ENCODE results near the gene FAM241A. TPM values are rescaled to one million over a fixed set of nuclear protein-coding genes. Genes with fewer than 3 reads are reported as not detected.
A peak's percentile ranks its signal among the peaks of the same experiment; 100 is the strongest.
"Not testable (repeated sequence)": the region's sequence is repeated elsewhere in the genome, so short reads cannot be mapped to it uniquely, and the experiment has no call there.

Gene FAM241A
- 9.0 and 10.3 TPM in 2 replicates for total RNA-seq

DNA sequence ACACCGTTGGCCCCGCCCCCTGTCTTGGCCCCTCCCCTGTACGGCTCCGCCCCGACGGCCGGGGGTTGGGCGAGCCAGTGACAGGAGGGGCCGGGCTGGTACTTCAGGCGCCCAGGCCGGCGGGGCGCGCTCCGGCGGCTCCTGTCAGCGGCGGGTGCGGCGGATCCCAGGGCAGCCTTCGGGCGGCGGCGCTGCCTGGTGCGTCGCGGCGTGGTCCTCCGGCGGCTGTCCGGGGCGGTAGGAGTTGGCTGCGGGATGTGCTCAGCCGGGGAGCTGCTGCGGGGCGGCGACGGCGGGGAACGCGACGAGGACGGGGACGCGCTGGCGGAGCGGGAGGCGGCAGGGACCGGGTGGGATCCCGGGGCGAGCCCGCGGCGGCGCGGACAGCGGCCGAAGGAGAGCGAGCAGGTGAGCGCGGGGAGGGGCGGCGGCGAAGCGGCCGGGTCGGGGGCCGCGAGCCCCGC lies at the start of gene FAM241A:
Gene FAM241A, plus strand, starts transcription at position 129 of the 464 bp plus-strand sequence. Its CDS starts 127 bp downstream, at position 256.
- DNase-seq (ENCODE audit: low read depth in 2 of 2): peak; percentile 46 to 86

DNA sequence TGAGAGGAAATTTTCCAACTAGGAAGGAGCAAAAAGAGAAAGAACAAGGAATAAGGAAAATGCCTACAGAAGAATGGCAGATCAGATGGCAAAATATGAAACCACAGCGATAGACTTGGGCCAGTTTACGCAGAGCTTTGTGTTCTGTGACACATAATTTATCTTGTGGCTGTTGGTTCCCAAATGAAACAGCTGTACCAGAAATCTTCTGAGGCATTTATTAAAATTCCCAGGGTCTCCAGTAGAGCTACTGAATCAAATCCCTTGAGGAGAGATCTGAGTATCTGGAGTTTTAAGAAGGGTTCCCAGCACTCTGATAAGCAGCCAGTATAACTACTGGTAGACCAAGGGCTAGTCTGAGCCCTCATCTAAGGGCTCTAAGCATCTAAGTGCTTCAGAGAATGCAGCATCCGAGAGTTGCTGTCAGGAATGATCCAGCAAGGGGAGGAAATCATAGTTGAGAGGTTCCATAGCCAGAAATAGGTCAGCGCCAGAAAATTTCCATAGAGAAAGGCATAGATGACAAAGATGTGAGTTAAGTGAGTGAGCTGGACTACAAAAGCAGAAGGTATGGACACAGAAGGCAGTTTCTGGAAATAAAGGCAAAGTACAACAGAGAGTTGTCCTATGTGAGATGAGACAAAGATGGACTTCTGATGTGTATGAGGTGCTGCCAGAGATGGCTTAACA lies 46.3 kb upstream of the FAM241A start:
- no peak for DNase-seq (ENCODE audit: low read depth in 2 of 2)

GRCh38 chr4:112099701-112100297 lies 45.5 kb upstream of the FAM241A start:
- peak; percentile 67 to 72 for DNase-seq (ENCODE audit: low read depth in 2 of 2)

DNA sequence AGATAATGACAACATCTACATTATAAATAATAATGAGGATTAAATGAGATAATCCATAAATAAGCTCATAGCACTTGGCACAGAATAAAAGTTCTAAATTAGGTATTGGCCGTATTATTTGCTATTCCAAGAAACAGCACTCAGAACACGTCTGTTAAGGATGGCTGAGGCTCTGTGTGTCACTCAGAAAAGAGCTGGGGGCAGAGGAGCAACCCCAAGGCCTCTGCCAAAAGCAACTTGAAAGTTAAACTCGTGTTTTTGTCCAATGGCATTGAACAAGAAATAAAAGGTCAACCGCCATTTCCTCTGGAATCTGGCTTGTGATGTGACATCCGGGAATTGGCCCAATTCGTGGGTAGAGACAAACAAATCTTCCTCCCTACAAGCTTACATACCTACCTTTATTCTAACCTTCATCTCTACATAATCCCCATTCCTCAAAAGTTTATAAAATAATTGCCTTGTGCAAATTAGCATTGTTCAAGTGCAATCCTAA lies 42.3 kb upstream of the FAM241A start:
- DNase-seq (ENCODE audit: low read depth in 2 of 2): peak in 1 of 2 donors; percentile 58

DNA sequence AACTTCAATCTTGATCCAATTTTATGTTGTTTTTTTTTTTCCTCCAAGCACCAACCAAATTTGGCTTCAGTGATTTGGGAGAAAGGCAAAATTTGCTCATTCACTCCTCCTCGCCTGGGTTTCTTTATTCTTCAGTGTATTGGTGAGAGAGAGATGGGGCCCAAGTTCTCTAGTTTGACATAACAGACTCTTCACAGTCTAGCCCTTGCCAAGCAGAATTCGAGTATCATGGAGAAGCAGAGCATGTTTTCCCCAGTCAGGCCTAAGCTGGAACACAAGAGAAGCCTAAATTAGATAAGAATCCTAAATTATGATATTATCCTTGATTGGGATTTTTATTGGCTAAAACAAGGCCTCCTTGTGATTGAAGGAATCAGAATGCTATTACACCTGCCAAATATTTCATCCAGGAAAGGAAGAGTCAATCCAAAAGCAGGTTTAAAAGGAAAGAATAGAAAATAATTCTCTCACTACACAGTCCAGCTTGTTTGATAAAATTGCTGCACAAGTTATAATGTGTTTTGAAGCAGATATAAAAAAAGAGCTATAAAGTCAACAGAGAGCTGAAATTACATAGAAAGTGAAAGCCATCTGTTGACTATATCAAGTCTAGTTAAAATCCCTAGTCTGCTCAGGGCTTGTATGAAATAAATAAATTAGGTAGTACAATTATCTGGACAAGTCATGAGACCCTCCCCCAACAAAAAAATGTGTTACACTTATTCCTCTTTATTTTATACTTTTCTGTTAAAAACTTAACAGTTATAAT lies 39.9 kb upstream of the FAM241A start:
- no peak for DNase-seq (ENCODE audit: low read depth in 2 of 2)

DNA sequence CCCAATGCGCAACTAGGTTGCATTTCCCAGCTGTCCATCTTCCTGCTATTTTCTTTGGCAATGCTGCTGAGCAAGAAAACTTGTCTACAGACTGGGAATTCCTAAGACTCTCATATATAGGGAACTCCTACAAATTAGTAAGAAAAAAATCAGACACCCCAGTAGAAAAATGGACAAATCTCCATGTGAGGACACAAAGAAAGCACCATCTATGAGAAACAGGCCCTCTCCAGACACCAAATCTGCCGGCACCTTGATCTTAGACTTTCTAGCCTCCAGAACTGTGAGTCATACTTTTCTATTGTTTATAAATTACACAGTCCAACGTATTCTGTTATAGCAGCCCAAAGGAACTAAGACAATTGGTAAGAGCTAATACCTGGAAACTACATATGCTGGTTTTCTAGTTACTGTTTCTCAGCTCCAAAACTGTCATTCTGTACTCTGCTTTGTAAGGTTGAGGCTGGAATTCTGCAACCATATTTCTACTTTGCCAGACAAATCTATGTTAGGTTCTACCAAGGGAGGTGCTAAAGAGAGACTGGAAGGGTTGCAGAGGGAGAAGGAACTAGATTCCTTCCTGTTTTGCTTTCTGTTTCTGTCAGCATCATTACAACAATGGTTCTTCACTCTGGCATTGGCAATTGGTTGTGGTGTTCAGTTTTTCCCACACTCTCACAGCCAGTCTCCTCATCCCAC lies 35.7 kb upstream of the FAM241A start:
- peak; percentile 33 to 84 for DNase-seq (ENCODE audit: low read depth in 2 of 2)

DNA sequence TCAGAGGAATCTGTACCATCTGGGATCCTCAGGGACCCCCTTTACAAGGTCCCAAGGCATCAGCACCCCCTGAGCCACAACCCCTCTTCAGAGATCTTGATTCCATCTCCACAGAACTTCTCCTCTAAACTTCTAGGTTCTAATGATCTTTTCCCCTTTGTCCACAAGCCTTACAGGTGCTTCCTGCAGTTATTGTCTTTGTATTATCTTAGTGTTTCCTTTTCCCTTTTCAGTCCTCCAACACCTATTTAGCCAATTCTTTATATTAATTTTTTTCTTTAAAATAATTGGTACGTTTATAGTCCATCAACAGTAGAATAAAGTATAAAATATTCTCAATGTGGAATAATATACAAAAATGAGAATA lies 35.2 kb upstream of the FAM241A start:
- peak in 1 of 2 donors; percentile 63 for DNase-seq (ENCODE audit: low read depth in 2 of 2)

DNA sequence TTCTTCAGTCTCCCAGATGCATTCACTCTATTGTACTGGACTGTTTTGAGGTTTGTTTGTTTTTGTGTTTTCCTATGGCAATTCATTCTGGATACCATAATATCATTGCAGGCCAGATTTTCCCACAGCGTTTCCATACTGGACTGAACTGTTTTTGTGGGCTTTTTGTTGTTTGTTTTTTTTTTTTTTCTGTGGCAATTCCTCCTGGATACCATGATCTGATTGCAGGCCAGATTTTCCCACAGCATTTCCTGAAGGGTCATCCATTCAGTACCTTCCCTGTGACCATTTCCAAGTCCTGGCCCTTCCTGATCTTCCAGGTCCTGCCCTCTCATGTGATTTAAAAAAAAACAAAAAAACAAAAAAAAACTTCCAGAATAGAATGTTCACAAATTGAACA lies 33.9 kb upstream of the FAM241A start:
- peak; percentile 42 to 57 for DNase-seq (ENCODE audit: low read depth in 2 of 2)

DNA sequence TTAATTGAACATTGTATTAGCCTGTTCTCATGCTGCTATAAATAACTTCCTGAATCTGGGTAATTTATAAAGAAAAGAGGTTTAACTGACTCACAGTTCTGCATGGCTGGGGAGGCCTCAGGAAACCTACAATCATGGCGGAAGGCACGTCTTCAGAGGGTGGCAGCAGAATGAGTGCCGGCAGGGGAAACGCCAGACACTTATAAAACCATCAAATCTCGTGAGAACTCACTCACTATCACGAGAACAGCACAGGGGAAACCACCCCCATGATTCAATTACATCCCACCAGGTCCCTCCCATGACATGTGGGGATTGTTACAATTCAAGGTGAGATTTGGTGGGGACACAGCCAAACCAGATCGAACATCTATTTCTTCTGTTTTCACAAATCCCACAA lies 33.2 kb upstream of the FAM241A start:
- DNase-seq (ENCODE audit: low read depth in 2 of 2): not testable (repeated sequence)

- no peak for DNase-seq (ENCODE audit: low read depth in 2 of 2)
Measured at GRCh38 chr4:112112590-112113170, 32.6 kb upstream of the FAM241A start.

DNA sequence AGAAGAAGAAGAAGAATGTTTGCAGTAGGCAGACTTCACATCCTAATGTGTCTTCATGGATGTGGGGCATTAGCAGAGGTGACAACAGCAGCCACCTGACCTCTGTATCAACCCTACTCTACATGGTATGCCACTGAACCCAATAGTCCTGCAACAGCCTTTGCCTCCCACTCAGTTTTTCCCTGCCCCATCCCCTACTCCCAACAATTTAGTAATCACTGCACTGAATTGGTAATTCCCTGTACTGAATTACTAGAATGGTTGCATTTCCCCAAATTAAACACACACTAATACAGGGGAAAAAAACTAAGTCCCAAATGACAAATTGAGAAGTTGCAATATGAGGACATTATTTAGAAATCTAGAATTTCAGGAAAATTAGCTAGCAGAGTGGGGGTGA lies 31.4 kb upstream of the FAM241A start:
- no peak for DNase-seq (ENCODE audit: low read depth in 2 of 2)

DNA sequence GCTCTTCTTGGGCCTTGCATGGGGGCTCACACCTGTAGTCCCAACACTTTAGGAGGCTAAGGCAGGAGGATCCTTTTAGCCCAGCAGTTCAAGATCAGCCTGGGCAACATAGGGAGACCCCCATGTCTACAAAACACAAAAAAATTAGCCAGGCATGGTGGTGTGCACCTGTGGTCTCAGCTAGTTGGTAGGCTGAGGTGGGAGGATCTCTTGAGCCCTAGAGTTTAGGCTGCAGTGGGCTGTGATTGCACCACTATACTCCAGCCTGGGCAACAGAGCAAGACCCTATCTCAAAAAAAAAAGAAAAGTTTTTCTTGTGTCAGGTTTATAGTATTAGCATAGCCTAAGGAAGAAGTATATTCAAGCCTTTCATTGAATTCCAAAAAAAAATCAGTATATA lies 30.8 kb upstream of the FAM241A start:
- no peak for DNase-seq (ENCODE audit: low read depth in 2 of 2)

DNA sequence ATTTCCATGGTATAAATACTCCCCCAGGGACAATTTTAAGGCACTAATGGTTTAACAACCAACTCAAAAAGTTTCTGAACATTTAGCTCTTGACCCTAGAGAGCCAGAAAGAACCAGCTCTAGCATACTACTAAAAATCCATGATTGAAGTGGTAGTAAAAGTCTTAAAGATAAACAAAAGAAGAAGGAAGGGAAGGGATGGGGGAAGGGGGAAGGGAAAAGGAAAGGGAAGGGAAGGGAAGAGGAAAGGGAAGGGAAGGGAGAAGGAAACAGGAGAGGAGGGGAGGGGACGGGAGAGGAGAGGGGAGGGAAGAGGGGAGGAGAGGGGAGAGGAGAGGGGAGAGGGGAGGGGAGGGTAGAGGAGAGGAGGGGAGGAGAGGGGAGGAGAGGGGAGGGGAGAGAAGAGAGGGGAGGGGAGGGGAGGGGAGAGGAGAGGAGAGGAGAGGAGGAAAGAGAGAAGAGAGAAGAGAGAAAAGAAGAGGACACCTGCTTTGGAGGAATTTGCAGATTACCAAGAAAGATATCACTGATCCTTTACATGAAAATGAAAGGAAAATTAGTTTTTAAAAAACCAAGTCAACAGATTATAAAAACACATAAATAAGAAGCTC lies 26.4 kb upstream of the FAM241A start:
- DNase-seq (ENCODE audit: low read depth in 2 of 2): no peak

DNA sequence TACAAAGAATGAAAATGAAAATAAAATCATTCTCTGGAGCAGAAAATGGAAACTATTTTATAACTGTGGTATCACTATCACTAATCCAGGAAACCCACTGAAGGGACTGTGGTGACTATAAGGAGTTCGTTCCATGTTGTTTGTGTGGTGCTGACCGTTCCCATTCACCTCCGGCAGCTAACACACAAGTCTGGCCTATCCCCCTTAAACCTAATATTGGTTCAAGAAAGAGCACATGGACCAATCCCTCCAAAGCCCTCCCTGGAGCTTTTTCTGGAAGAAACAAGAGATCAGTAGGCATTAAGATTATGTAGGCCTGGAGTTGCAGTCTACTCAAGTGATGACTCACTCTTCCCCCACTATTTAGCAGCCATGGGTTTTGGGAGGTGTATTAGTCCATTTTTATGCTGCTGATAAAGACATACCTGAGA lies 25.9 kb upstream of the FAM241A start:
- no peak for DNase-seq (ENCODE audit: low read depth in 2 of 2)

DNA sequence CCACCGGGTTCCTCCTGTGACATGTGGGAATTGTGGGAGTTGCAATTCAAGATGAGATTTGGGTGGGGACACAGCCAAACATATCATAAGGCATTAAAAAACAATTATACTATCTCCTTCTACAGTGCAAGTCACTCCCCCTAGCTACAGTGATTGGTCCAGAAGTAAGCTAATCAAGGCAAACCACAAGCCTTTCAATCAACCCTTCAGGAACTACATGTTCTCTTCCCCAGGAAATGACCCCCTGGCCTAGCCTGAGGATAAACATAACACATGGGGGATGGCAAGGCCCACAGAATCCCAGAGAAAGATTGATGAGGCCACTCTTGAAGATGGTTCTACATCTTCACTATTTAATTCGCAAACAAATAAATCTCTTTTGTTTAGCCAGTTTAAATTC lies 25.2 kb upstream of the FAM241A start:
- peak in 1 of 2 donors; percentile 34 for DNase-seq (ENCODE audit: low read depth in 2 of 2)

- DNase-seq (ENCODE audit: low read depth in 2 of 2): no peak
Measured at GRCh38 chr4:112125416-112125815, 19.8 kb upstream of the FAM241A start.

- DNase-seq (ENCODE audit: low read depth in 2 of 2): no peak
Measured at GRCh38 chr4:112127048-112127637, 18.1 kb upstream of the FAM241A start.

DNA sequence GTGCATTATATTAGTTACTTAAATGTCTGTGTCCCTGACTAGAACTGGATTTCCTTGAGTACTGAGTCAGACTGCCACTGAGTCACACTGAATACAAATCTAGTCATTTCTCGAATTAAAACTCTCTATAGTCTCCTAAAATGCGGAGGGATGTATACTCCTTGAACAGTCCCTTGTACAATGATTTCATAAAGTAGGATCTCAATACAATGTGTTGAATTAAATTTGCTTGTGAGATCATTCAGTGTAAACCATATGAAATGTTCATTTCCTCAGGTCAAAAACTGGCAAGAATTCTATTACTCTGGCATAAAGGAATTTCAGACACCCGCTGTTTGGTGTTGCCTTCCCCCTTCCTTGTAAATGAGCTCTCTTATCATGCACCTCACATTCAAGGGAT lies 17.5 kb upstream of the FAM241A start:
- DNase-seq (ENCODE audit: low read depth in 2 of 2): no peak

DNA sequence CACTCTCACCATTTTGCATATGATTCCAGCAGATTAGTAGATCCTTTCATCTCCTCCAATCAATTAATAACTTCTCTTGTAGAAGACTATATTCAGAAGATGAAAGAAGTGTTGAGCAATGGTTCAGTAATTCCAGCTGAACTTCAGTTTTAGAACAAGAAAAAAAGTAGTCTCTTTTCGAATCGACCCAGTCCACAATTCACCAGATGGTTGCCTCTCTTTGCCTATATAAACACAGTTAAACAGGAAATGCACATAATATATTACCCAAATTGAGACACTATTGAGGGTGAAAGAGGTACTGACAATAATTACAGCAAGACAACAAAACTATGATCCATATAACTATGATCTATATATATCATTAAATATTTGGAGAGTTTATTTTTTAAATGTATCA lies 16.8 kb upstream of the FAM241A start:
- DNase-seq (ENCODE audit: low read depth in 2 of 2): no peak

GRCh38 chr4:112130906-112131305 lies 14.3 kb upstream of the FAM241A start:
- peak in 1 of 2 donors; percentile 34 for DNase-seq (ENCODE audit: low read depth in 2 of 2)
